Measurements from ENCODE around the gene MYH10.

MYH10 gene

GRCh38 chr17:8469964-8470363, 160.6 kb downstream of the MYH10 start:
- no peak for DNase-seq

- DNase-seq: no peak
Measured at GRCh38 chr17:8468980-8469379, 161.5 kb downstream of the MYH10 start.

GRCh38 chr17:8468127-8468526, 162.4 kb downstream of the MYH10 start:
- no peak for DNase-seq

- DNase-seq: no peak
Measured at GRCh38 chr17:8467527-8467926, 163.0 kb downstream of the MYH10 start.

- DNase-seq: no peak
Measured at GRCh38 chr17:8466873-8467272, 163.7 kb downstream of the MYH10 start.

- no peak for DNase-seq
Measured at GRCh38 chr17:8466456-8466855, 164.1 kb downstream of the MYH10 start.

- DNase-seq: no peak
Measured at GRCh38 chr17:8465759-8466158, 164.8 kb downstream of the MYH10 start.

GRCh38 chr17:8465356-8465755, 165.2 kb downstream of the MYH10 start:
- no peak for DNase-seq

- no peak for DNase-seq
Measured at GRCh38 chr17:8464941-8465340, 165.6 kb downstream of the MYH10 start.

GRCh38 chr17:8463099-8463498, 167.4 kb downstream of the MYH10 start:
- no peak for DNase-seq

- DNase-seq: no peak
Measured at GRCh38 chr17:8462564-8462963, 168.0 kb downstream of the MYH10 start.

- DNase-seq: no peak
Measured at GRCh38 chr17:8459831-8460230, 170.7 kb downstream of the MYH10 start.

- no peak for DNase-seq
Measured at GRCh38 chr17:8459107-8459506, 171.4 kb downstream of the MYH10 start.

- no peak for DNase-seq
Measured at GRCh38 chr17:8458128-8458527, 172.4 kb downstream of the MYH10 start.

- no peak for DNase-seq
Measured at GRCh38 chr17:8455665-8456209, 174.8 kb downstream of the MYH10 start.

- DNase-seq: no peak
Measured at GRCh38 chr17:8453326-8453725, 177.2 kb downstream of the MYH10 start.

GRCh38 chr17:8451933-8452614, 178.5 kb downstream of the MYH10 start:
- no peak for DNase-seq

GRCh38 chr17:8448310-8448709, 182.2 kb downstream of the MYH10 start:
- no peak for DNase-seq

- no peak for DNase-seq
Measured at GRCh38 chr17:8447799-8448198, 182.7 kb downstream of the MYH10 start.

- DNase-seq: no peak
Measured at GRCh38 chr17:8445536-8445935, 185.0 kb downstream of the MYH10 start.

GRCh38 chr17:8444494-8444893, 186.0 kb downstream of the MYH10 start:
- no peak for DNase-seq

GRCh38 chr17:8443756-8444155, 186.8 kb downstream of the MYH10 start:
- no peak for DNase-seq

GRCh38 chr17:8442310-8442709, 188.2 kb downstream of the MYH10 start:
- DNase-seq: no peak

GRCh38 chr17:8441690-8442089, 188.8 kb downstream of the MYH10 start:
- DNase-seq: no peak

GRCh38 chr17:8439681-8440080, 190.8 kb downstream of the MYH10 start:
- no peak for DNase-seq

Measured in CD4-positive, alpha-beta T cell treated with Interleukin-4 for 1 hour (primary cell).